GM19328 (cell line): ENCODE results near the gene NPAS3.

Source experiments
- ATAC-seq: cut with Tn5 transposase; IDR thresholded peaks from one replicate; pipeline ENCODE4 v1.9.1; 2021; ENCODE audit warnings: mild to moderate bottlenecking, moderate library complexity; ENCODE audit not compliant: unreplicated experiment

NPAS3 gene

DNA sequence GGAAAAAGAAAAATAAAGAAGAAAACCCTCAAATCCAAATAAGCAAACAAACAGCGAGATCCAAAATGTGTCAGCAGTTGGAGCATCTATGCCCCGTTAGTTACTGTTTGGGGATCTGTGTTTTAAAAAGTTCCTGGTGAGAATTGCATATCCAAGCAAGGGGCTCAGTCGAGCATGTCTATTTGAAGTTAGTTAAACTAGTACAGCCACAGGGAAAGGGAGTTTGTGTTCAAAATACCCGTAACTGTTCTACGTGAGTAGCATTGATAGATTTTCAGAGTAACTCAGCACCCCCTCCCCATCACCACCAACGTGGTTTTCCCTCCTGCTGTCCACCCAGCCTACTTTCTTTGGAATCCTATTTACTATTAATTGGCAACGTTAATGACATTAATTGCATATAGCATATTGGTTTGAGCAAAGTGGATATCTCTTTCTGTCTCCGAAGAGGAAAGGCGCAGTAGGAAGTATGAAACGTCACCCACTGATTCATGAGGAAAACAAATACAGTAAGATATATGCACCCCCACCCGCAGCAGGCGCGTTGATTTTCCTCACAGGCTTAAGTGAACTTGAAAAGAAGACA, 1.5 kb downstream of the NPAS3 start:
- no peak for ATAC-seq

DNA sequence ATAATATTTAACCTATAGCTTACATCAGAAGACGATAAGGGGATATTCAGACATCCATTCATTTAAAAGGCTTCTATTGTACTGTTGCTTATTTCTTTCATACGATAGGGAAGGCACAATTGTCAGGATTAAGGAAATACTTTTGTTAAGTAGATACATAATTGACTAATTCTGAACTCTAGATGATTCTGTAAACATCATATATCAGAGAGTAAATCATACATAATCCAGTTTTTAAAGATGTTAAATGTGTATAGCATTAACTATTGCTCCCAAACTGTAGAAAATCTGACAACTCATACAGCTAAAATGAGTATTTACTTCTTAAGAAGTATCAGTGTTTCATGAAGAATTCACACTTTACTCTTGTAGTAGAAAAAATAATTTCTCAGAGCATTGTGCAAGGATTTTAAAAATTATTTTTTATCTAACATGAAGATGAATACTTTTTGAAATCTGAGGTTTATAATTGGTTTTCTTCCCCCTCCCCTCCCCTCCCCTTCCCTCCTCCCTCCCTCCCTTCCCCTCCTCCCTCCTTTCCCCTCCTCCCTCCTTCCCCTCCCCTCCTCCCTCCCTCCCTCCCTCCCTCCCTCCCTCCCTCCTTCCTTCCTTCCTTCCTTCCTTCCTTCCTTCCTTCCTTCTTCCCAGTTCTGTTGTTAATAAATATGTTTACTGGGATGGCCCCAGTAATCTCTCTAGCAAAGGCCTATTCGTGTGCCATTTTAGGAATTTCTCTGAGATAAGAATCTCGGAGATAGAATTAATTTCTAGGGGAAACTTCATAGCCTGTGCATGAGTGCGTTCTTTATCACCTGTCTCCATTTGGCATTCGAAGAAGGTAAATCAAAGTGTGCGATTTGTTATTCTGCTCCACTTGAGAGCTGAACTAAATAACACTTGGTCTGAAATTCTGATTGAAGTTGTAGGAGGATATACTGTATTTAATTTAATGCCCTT, 2.3 kb downstream of the NPAS3 start:
- no peak for ATAC-seq

DNA sequence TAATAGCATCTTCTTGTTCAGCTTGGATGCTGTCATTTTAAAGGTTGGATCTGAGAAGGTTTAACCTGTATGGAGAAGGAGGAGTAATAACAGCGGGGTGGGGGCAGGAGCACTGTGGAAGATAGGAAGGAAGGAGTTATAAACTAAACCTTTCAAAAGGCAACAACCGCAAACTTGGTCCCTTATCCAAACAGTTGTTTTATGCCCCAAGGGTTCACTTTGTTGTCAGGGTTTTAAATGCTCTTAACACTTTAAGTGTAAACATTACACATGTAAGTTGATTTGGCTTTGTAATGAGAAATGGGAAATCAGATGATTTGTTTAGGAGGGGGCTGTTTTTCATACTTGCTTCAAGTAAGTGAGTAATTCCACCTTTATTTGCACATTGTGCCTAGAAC, 3.0 kb downstream of the NPAS3 start:
- no peak for ATAC-seq

DNA sequence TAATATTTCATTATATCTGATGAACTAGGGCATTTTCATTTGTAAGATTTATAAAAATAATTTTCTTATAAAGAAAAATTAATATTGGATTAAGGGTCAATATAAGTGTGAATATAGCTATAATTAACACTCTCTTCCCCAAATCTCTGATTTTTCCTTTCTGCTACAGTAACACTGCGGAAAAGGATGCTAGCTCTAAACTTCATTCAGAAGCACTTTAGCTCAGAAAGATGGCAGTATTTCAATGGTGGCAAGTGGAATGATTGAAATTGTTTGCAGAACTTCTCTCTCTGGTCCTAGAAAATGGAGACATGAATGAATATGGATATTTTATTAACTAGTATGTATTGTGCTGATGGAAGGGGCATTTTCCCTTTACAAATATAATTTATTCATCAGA, 8.4 kb downstream of the NPAS3 start:
- no peak for ATAC-seq

GRCh38 chr14:32947792-32948191, 9.1 kb downstream of the NPAS3 start:
- ATAC-seq = no peak

GRCh38 chr14:32950584-32950983, 11.9 kb downstream of the NPAS3 start:
- ATAC-seq = no peak

DNA sequence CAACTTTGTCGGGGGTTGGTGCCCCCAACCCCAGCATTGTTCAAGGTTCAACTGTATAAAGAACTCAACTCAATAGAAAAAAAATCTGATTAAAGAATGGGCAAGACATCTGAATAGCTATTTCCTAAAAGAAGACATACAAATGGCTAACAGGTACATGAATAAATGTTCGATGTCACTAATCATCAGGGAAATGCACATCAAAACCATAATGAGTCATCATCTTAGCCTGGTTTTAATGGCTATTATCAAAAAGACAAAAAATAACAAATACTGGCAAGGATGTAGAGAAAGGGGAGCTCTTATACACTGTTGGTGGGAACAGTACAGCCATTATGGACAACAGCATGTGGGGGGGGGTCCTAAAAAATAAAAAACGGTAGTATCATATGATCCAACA, 28.7 kb downstream of the NPAS3 start:
- ATAC-seq = no peak

GRCh38 chr14:32968972-32969544, 30.4 kb downstream of the NPAS3 start:
- no peak for ATAC-seq

- no peak for ATAC-seq
These were observed 39.2 kb downstream of the NPAS3 start for GRCh38 chr14:32977913-32978312.

GRCh38 chr14:32978691-32979255, 40.1 kb downstream of the NPAS3 start:
- ATAC-seq = no peak

DNA sequence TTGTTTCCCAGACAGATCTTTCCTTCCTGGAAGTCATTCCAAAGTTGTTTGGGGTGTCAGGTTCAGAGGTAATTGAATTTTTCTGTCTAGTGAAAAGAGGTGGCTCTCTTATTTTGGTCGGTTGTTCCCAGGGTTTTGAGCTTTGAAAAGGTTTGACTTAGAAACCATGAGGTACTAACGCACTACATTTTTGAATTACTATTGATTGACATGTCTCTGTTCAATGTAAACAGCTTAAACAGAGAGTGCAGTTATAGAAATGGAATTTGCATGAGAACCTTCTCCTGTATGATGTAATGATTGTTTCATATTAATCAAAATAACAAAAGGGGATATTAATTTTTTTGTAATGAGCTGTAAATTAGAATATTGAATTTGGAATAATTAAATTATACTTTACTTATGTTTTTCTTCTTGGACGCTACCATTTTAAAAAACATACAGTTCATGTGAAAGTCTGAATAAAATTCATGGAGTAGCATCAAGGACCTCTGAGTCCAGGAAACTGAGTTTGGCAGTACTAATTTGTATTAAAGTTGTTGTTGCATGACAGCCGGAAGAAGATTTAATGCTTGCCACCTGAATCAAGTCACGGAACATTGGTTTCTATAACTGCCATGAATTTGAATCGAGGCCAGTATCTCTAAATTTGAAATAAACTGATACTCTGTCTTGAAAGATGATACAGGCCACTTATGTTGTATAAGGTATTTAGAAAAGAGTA, 41.7 kb downstream of the NPAS3 start:
- ATAC-seq = no peak

GRCh38 chr14:32980902-32981501, 42.3 kb downstream of the NPAS3 start:
- no peak for ATAC-seq

DNA sequence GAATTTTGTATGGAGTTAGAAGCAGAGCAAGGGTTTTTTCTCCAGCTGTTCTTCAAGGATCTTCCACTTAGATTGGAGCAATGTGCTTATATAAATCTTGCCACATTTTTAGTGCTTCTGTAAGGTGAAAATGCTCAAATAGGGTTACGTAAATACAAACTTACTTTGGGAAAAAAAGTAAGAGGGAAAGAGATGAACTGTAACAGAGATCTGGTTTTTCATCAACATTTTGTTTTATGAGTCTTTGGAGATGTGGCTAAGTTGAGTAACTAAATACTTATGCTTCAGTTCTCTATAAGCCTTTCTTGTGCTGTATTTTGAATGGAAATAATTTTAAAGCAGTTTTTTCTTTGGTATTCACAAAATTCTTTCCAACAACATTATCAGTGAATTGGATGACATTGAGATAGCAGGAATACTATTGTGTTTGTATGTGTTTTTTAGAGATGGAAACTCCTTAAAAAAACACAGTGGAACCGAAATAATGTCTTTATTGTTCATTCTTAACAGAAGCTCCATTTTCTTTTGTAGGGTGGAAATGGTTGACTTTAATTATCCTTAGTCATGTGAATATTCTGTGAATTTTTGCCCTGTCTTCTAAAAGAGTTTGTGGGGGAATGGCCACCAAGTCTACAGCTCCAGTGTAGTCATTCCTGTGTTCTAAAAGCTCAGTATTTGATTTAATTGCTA, 45.7 kb downstream of the NPAS3 start:
- ATAC-seq = no peak

GRCh38 chr14:32985866-32986265, 47.2 kb downstream of the NPAS3 start:
- no peak for ATAC-seq

- ATAC-seq = no peak
These were observed 48.3 kb downstream of the NPAS3 start for GRCh38 chr14:32986791-32987540.

DNA sequence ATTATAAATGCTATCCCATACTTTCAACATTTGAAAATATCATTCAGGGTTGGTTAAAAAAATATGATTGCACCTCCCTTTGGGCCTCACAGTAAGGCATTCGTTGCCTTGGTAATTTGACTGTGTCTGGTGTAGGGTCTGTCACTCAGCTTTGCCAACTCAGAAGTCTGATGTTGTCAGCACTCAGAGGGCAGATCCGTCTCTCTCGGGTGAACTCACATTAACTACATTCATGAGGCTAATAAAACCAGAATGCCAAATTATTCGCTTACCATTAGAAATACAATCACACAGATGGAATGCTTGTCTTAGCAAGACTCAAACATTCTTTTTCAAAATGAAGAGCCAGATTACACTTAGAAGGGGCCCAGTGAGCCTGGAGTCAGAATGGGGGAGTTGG, 53.0 kb downstream of the NPAS3 start:
- ATAC-seq = no peak

- no peak for ATAC-seq
These were observed 55.2 kb downstream of the NPAS3 start for GRCh38 chr14:32993921-32994320.

- no peak for ATAC-seq
These were observed 57.7 kb downstream of the NPAS3 start for GRCh38 chr14:32996343-32996742.

DNA sequence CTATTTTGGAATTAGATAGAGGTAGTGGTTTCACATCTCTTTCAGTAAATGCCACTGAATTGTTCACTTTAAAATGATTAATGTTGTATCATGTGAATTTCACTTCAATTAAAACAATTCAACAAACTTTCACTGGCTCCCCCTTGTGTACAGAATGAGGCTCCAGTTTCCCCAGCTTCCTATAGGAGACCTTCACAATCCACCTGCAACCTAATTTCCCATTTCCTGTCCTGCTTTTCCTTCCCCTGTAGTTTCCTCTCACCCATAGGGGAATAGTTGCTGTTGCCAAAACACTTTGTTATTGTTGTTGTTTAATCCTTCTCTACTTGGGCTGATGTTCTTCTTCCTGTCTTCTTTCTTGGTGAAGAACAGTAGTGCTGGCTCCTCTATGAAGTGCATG, 59.8 kb downstream of the NPAS3 start:
- no peak for ATAC-seq
